HT-29 (cell line): ENCODE results near the gene SEMA3B. TPM values are rescaled to one million over a fixed set of nuclear protein-coding genes. Genes with fewer than 3 reads are reported as not detected.

Experiments
- DNase-seq: peaks from one replicate; pipeline ENCODE4 v3.0.0-alpha.2; 2015; ENCODE audit warnings: low spot score
- total RNA-seq: library from RNA; depleted of rRNA; stranded (reverse); fragments of >200 nt; shearing (Covaris generic); gene quantifications from 2 replicates; pipeline ENCODE4 v1.2.3, GENCODE V29; 2014

SEMA3B gene
- total RNA-seq, 1 experiment from 2014 or later, result 94.2 TPM

GRCh38 chr3:50314816-50315215, 45.9 kb downstream of the SEMA3B start:
- DNase-seq, result no peak

GRCh38 chr3:50316657-50317242, 47.8 kb downstream of the SEMA3B start:
- peak; percentile 91 for DNase-seq

GRCh38 chr3:50317300-50317699, 48.4 kb downstream of the SEMA3B start:
- peak; percentile 71 for DNase-seq

GRCh38 chr3:50318163-50318562, 49.2 kb downstream of the SEMA3B start:
- DNase-seq, result no peak

- DNase-seq, result no peak
Measured at GRCh38 chr3:50318615-50319014, 49.7 kb downstream of the SEMA3B start.

DNA sequence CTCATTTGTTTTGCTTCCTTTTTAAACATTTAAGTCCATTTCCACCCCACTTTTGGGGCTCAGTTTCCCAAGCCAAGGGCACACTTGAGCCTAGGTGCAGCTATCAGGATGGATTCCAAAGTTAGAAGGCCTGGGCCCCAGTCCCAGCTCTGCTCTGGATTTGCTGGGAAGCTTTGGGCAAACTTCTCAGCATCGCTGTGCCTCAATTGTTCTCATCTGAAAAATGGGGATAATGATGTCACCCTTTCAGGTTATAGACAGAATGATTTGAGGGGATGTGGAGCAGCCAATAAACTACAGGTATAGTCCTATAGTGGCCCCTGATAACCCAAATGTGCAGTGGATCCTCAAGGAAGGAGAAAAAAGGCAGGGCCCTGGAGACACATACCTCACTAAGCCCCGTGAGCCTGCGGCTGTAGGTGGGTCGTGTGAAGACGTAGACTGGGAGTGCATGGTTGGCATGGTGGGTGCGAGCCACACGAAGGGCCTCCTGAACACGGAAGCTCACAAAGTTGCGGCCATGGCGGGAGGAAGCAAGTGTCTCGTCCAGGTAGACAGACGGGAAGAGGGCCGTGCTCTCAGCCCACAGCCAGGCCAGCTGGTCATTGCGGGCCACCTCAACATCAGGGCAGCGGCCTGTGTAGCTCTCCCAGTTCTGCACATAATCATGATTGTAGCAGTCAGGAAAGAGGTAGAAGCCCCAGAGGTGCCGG, 50.4 kb downstream of the SEMA3B start:
- DNase-seq, result no peak

DNA sequence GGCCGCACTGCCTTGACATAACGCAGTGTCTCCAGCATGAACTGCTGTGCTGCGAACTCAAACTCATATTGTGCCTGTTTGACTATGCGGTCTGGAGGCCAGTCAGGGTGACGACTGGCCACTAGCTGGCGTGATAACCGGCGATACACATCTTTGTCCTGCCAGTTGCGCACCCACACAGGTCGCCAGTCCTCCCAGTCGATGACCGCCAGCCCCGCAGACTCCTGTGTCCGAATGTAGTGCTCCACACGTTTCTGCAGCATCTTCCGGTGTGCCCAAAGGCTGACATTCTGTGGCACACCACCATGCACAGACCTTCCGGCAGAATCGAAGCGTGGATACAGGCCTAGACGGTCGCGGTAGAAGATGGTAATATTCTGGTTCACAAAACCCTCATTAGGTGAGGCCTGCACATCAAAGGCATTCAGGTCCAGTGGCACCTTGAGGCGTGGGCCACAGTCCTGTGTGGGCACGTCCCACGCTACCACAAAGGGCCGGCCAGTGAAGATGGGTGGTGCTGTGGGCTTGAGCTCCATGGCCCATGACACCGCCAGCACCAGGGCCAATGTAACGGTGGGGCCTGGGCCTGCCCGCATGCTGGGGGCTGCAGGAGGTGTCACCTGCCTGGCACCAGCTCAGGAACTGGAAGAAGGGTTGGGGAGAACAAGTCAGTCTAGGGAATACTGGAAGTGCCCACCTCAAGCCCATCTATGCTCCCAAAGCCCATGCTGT, 51.1 kb downstream of the SEMA3B start:
- no peak for DNase-seq

DNA sequence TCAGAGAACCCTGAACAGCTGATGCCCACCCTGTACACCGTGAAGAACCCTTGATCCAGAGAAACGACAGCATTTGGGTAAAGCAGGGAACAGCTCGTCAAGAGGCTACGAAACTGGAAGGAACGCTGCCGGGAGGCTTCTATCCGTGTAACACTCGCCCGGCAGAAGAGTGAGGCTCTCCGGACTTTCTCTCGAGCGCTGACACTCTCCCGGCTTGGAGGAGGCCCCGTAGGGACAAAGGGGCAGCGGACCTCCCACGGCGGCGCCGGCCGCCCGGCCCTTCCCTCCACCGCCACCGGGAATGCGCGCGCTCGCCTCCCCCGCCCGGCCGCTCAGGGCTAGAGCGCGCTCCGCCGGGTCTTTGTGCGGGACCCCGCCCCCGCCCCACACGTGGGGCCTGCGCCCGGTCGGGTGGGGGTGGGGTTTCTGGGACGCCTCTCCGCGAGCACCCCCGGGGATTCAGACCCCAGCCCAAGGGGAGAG, 51.9 kb downstream of the SEMA3B start:
- peak; percentile 52 for DNase-seq

DNA sequence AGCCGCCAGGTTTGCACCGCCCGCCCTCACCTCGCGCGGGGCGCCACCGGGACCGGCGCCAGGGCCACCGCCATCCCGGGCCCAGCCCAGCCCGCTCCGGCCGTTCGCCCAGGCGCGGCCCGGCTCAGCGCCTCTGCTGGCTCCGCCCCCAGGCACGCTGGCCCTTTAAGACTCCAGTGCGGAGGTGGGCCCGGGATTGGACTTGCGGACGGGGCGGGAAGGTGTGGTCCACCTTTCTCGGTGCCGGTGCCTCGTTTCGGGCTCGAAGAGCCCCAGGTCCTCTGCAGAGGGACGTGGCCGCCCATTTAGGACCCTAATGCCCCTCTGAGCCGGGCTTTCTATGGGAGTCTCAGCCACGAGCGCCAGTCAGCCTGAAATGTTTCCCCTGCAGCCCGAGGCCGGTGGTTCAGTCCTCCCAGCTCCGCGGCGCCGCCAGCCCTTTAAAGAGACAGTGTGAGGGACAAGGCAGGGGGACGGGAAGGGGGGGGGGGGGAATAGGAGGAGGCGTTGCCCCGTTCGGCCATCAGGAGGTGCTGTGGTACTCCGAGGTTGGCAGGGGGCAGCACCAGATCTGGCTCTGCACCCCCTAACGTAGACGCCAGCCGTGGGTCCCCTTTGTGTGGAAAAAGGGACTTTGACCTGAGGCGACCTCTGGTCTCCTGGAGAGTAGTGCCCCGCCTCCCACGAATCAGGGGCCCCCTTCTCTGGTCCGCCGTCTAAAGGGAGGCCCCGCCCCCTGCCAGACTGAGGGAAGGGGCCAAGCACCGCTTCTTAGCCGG, 52.6 kb downstream of the SEMA3B start:
- peak; percentile 83 for DNase-seq

- DNase-seq, result no peak
Measured at GRCh38 chr3:50322115-50322385, 53.1 kb downstream of the SEMA3B start.

- DNase-seq, result peak; percentile 36
Measured at GRCh38 chr3:50322386-50323091, 53.6 kb downstream of the SEMA3B start, which contains the start of gene HYAL2. HYAL2 (minus strand) TSS chr3:50322745; CDS start chr3:50320489, 2,256 bp downstream.

- no peak for DNase-seq
Measured at GRCh38 chr3:50323092-50323600, 54.2 kb downstream of the SEMA3B start.

- DNase-seq, result no peak
Measured at GRCh38 chr3:50323614-50324199, 54.8 kb downstream of the SEMA3B start.

DNA sequence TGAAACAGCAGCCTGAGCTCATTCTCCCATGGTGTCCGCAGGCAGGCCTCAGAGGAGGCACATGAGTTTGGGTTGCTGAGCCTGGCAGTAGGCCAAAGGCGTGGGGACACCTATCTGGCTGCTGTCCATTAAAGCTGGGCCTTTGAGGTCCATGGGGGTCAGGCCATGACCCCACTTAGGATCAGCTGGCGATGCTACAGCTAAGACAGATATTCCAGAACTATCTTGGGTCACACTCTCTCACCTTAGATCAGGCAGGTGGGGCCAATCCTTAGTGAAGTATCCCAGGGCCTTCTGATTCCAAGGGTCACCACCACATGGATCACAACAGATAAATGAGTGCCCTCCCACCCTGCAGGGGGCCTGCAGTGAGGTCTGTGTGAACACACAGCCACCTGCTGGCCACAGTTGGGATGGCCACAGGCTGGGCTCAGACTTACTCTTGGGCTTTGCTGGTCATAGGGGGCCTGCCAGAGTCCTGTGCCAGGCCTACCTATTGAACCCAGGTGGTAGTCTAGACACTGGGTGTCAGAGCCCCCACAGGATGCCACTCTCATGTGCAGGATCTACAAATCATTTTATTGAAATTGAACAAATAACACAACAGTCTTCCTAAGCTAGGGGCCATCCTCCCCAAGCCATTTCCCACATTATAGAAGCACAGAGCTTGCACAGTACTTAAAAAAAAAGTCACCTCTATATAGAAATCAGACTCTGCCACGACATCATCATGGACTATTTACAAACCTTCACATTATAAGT, 55.6 kb downstream of the SEMA3B start:
- DNase-seq, result peak; percentile 63

DNA sequence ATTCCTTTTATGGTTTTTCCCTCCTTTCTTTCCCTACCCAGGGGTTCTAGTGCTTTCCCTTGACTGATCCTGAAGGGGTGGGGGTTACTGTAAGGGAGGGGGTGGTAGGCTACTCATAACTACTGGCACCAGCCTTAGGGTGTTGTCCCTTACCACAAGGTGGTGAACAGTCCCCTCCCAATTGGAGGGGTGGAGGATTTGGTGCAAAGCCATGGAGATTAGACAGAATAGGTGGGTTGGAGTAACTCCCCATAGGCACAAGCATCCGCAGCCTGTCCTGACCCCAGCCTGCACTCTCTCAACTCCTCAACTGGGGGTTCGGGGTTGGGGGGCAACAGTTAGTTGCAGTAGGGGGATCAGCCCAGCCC, 56.1 kb downstream of the SEMA3B start:
- DNase-seq, result no peak

GRCh38 chr3:50325497-50326181, 56.7 kb downstream of the SEMA3B start:
- no peak for DNase-seq

GRCh38 chr3:50326182-50326541, 57.2 kb downstream of the SEMA3B start:
- no peak for DNase-seq

- DNase-seq, result no peak
Measured at GRCh38 chr3:50327129-50327528, 58.2 kb downstream of the SEMA3B start.
